GM21390 (cell line): ENCODE measurements around the gene CYB561D1.

ENCODE experiments used
- ATAC-seq: cut with Tn5 transposase; IDR thresholded peaks from one replicate; pipeline ENCODE4 v1.9.1; 2021; ENCODE audit not compliant: unreplicated experiment

Gene CYB561D1

GRCh38 chr1:109499661-109500536 lies 6.0 kb downstream of the CYB561D1 start:
- ATAC-seq = no peak

- ATAC-seq = no peak
These were observed 7.1 kb downstream of the CYB561D1 start for GRCh38 chr1:109500941-109501381.

- ATAC-seq = no peak
These were observed 7.9 kb downstream of the CYB561D1 start for GRCh38 chr1:109501644-109502363.

- no peak for ATAC-seq
These were observed 8.5 kb downstream of the CYB561D1 start for GRCh38 chr1:109502364-109502851.

- ATAC-seq = no peak
These were observed 10.0 kb downstream of the CYB561D1 start for GRCh38 chr1:109503935-109504334.

GRCh38 chr1:109504974-109505373 lies 11.1 kb downstream of the CYB561D1 start:
- ATAC-seq = no peak

- ATAC-seq = no peak
These were observed 14.3 kb downstream of the CYB561D1 start for GRCh38 chr1:109508001-109508872.

GRCh38 chr1:109508873-109509175 lies 14.9 kb downstream of the CYB561D1 start:
- ATAC-seq = no peak

- peak; percentile 59 for ATAC-seq
These were observed 15.6 kb downstream of the CYB561D1 start, which contains the start of gene AMIGO1 for GRCh38 chr1:109509176-109510134. Gene AMIGO1 (minus strand): TSS chr1:109509727. CDS start chr1:109508912, 815 bp downstream.

- ATAC-seq = no peak
These were observed 19.3 kb downstream of the CYB561D1 start for GRCh38 chr1:109513110-109513710.

GRCh38 chr1:109514846-109515245 lies 21.0 kb downstream of the CYB561D1 start:
- no peak for ATAC-seq

GRCh38 chr1:109516872-109517271 lies 23.0 kb downstream of the CYB561D1 start:
- ATAC-seq = no peak

- ATAC-seq = no peak
These were observed 23.4 kb downstream of the CYB561D1 start for GRCh38 chr1:109517337-109517736.

- ATAC-seq = no peak
These were observed 27.4 kb downstream of the CYB561D1 start for GRCh38 chr1:109521002-109521951.

- no peak for ATAC-seq
These were observed 28.1 kb downstream of the CYB561D1 start for GRCh38 chr1:109522026-109522425.

GRCh38 chr1:109523706-109524105 lies 29.8 kb downstream of the CYB561D1 start:
- no peak for ATAC-seq

- no peak for ATAC-seq
These were observed 33.4 kb downstream of the CYB561D1 start for GRCh38 chr1:109527098-109527811.
